ENCODE data around the gene ATP1A2. TPM values are rescaled to one million over a fixed set of nuclear protein-coding genes. Genes with fewer than 3 reads are reported as not detected.

ATP1A2 gene
- total RNA-seq, 1 donor from 2014 or later = not detected

- no peak for DNase-seq (ENCODE audit: low read depth)
- H3K4me3 ChIP-seq (ENCODE audit: low read depth, low read length) = no peak overlapping the region
- TF ChIP-seq CTCF (conservative IDR thresholded peaks at IDR 0.05; ENCODE audit: low read depth, low read length) = no peak
Measured at GRCh38 chr1:160080381-160081100, 35.0 kb upstream of the ATP1A2 start.

DNA sequence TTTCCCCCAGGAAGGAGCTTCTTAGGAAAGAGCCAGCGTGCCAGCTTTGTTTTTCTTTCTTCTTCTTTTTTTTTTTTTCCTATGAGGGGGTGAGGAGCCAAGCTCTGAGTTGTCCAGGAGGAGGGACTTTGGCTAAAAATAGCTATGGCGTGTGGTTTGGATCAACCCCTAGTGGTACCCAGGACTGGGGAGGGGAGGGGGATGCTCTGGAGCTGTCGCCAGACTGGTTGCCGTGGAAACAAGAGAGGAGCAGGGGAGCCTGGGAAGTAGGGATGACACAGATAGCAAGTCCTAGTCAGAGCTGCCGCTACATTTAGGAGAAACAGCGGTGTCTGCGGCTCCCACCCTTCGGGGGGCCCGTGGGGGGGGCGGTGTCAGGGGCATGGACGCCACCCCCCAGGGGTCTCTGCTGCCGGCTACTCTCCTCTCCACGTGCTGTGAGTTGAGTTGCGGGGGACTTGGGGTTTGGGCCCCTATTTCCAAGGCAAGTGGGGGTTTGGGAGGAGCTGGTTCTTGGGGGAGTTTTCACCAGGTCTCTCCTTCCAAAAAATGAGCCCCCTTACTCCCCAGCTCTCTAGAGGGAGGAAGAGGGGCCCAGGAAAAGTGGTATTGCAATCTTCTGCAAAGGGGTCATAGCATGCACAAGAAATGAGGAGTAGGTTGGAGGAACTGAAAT, 34.2 kb upstream of the ATP1A2 start, which contains the start of gene KCNJ9:
Gene KCNJ9 (plus strand): TSS at position 278 of the 676 bp plus-strand sequence. CDS start 2,493 bp downstream, outside the sequence.
- TF ChIP-seq CTCF (conservative IDR thresholded peaks at IDR 0.05; ENCODE audit: low read depth, low read length) = no peak
- no peak within 1 kb of the TSS for H3K4me3 ChIP-seq (ENCODE audit: low read depth, low read length)
- DNase-seq (ENCODE audit: low read depth) = no peak

DNA sequence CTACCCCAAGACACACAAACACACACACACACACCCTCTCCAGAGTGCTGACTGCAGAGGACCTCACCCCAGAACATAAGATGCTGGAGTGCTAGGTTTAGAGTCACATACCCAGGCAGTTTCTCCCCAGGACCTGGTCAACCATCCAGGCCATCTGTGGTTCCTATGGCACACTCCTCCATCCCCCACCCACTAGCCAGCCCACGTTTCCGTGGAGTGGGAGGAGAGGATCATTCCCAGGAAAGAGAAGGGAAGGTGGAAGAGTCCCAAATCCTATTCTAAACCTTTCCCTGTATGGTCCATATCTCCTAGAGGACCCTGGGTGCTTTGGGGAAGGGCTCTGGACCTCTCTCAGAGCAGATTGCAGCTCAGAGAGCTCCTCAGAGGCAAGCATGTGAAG, 33.1 kb upstream of the ATP1A2 start:
- no peak for DNase-seq (ENCODE audit: low read depth)
- no peak for TF ChIP-seq CTCF (conservative IDR thresholded peaks at IDR 0.05; ENCODE audit: low read depth, low read length)

DNA sequence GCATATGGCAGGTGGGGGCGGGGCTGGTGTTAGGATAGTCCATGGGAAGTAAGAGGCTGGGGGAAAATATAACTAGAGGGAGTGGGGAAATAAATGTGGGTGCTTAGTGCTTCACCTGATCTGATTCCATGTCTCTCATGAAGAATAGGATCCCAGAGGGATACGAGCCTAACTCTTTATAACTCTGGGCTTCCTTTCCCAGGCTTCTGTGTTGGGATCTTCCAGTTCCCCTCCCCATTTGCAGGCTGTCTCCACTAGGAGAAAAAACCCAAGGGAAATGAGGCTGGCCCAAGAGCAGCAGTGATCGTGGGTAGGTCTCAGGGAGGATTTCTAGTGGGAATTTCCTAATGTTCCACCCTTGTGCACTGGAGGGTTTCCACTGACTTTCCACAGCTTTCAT, 32.6 kb upstream of the ATP1A2 start:
- no peak for TF ChIP-seq CTCF (conservative IDR thresholded peaks at IDR 0.05; ENCODE audit: low read depth, low read length)
- H3K4me3 ChIP-seq (ENCODE audit: low read depth, low read length) = no peak overlapping the region
- no peak for DNase-seq (ENCODE audit: low read depth)

More for the DNA sequence above, 33.1 kb upstream of the ATP1A2 start:
- H3K4me3 ChIP-seq (ENCODE audit: low read depth, low read length) = no peak overlapping the region

- peak overlapping the region; percentile 47 for H3K4me3 ChIP-seq (ENCODE audit: low read depth, low read length)
- DNase-seq (ENCODE audit: low read depth) = no peak
- peak; percentile 67 for TF ChIP-seq CTCF (conservative IDR thresholded peaks at IDR 0.05; ENCODE audit: low read depth, low read length)
Measured at GRCh38 chr1:160083968-160084770, 31.4 kb upstream of the ATP1A2 start.

DNA sequence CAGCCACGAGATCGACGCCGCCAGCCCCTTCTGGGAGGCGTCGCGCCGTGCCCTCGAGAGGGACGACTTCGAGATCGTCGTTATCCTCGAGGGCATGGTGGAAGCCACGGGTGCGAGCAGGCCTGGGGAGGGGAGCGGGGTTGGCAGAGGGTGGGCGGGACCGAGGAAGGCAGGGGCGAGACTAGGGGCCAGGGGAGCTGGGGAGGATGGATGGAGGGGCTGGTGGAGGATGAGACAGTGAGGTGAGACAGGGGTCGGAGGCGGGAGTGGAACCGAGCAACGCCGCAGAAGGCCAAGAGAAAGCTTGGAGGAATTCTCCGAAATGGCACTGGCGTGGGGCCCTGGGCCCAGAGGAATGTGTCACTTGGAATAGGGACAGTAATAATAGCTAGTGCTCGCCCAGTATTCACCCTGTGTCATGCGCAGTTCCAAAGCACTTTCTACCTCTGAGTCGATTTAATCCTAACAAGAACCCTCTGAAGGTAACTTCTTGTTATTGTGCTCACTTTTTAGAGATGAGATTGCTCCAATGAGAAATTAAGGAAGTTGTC, 30.7 kb upstream of the ATP1A2 start:
- TF ChIP-seq CTCF (conservative IDR thresholded peaks at IDR 0.05; ENCODE audit: low read depth, low read length) = no peak
- H3K4me3 ChIP-seq (ENCODE audit: low read depth, low read length) = no peak overlapping the region
- DNase-seq (ENCODE audit: low read depth) = no peak

All from epithelial cell of proximal tubule (primary cell).